ENCODE measurements around the gene PAQR8. TPM values are rescaled to one million over a fixed set of nuclear protein-coding genes. Genes with fewer than 3 reads are reported as not detected.

Gene PAQR8
- total and polyA plus RNA-seq, 2 of the 13 experiments (the other 11 are each of a cell fraction or from before 2014, with no cell fraction given) = 37.7 to 50.7 TPM

DNA sequence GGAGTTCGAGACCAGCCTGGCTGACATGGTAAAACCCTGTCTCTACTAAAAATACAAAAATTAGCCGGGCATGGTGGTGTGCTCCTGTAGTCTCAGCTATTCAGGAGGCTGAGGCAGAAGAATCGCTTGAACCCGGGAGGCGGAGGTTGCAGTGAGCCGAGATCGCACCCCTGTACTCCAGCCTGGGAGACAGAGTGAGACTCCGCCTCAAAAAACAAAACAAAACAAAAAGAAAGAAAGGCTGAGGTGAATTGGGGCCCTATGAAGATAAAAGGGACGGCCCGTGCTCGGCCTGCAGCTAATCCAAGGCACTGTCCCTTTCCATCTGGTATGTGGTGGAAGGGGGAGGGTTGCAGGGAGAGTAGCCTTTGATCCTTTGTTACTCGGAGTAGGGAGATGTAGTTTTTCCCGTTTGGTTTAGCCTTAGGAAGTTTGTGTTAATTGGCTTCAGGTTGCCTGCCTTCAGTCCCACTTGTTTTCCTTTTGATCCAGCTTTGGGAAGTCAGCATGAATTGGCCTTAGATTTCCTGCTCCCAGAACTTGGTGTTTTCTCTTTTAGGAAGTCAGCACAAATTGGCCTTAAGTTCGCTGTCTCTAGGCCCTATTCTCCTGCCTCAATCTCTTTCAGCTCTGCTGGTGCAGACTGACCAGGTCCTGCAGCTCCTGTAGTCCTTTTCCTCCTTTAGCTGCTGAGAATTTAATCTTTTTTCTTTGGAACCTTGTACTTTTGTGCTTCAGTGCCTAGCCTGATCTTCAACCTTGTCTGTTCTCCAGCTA lies 36.1 kb upstream of the PAQR8 start (continued):
- TF ChIP-seq, protein P1, sequence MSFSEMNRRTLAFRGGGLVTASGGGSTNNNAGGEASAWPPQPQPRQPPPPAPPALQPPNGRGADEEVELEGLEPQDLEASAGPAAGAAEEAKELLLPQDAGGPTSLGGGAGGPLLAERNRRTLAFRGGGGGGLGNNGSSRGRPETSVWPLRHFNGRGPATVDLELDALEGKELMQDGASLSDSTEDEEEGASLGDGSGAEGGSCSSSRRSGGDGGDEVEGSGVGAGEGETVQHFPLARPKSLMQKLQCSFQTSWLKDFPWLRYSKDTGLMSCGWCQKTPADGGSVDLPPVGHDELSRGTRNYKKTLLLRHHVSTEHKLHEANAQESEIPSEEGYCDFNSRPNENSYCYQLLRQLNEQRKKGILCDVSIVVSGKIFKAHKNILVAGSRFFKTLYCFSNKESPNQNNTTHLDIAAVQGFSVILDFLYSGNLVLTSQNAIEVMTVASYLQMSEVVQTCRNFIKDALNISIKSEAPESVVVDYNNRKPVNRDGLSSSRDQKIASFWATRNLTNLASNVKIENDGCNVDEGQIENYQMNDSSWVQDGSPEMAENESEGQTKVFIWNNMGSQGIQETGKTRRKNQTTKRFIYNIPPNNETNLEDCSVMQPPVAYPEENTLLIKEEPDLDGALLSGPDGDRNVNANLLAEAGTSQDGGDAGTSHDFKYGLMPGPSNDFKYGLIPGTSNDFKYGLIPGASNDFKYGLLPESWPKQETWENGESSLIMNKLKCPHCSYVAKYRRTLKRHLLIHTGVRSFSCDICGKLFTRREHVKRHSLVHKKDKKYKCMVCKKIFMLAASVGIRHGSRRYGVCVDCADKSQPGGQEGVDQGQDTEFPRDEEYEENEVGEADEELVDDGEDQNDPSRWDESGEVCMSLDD (CRISPR knock-in tag; IDR thresholded peaks at IDR 0.05; ENCODE audit: borderline replicate concordance) = peak; percentile 70; the same call in 1 of the 2 replicates
- TF ChIP-seq CBFB (CRISPR knock-in tag; IDR thresholded peaks at IDR 0.05) = peak; percentile 32; the same call in 1 of the 2 replicates
- TF ChIP-seq ZNF10 (CRISPR knock-in tag; IDR thresholded peaks at IDR 0.05; ENCODE audit: borderline replicate concordance, low read depth) = no peak
- peak; percentile 79; the same call in 1 of the 2 replicates for TF ChIP-seq RXRA (CRISPR knock-in tag; IDR thresholded peaks at IDR 0.05)
- TF ChIP-seq RFX5 (IDR thresholded peaks at IDR 0.05; ENCODE audit: low read depth, low read length) = no peak
- 0 out of 2 replicates have a peak, but pooled peaks have one; percentile 44 for TF ChIP-seq ZSCAN12 (CRISPR knock-in tag; IDR thresholded peaks at IDR 0.05)
- TF ChIP-seq NCOR1 (IDR thresholded peaks at IDR 0.05; ENCODE audit: borderline replicate concordance, low read length) = peak; percentile 64; the same call in 1 of the 2 replicates
- TF ChIP-seq, protein P2, sequence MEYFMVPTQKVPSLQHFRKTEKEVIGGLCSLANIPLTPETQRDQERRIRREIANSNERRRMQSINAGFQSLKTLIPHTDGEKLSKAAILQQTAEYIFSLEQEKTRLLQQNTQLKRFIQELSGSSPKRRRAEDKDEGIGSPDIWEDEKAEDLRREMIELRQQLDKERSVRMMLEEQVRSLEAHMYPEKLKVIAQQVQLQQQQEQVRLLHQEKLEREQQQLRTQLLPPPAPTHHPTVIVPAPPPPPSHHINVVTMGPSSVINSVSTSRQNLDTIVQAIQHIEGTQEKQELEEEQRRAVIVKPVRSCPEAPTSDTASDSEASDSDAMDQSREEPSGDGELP (IDR thresholded peaks at IDR 0.05; ENCODE audit: borderline replicate concordance, low read depth) = peak; percentile 68; the same call in 1 of the 2 replicates
- no peak for TF ChIP-seq SIN3A (IDR thresholded peaks at IDR 0.05; ENCODE audit: borderline replicate concordance, low read depth, low read length)
- no peak for TF ChIP-seq KLF15 (CRISPR knock-in tag; IDR thresholded peaks at IDR 0.05; ENCODE audit: borderline replicate concordance)
- TF ChIP-seq RXRB (CRISPR knock-in tag; IDR thresholded peaks at IDR 0.05; ENCODE audit: borderline replicate concordance) = peak; percentile 71
- TF ChIP-seq ZKSCAN5 (CRISPR knock-in tag; IDR thresholded peaks at IDR 0.05) = peak; percentile 51; the same call in 1 of the 2 replicates
- TF ChIP-seq, protein P3, sequence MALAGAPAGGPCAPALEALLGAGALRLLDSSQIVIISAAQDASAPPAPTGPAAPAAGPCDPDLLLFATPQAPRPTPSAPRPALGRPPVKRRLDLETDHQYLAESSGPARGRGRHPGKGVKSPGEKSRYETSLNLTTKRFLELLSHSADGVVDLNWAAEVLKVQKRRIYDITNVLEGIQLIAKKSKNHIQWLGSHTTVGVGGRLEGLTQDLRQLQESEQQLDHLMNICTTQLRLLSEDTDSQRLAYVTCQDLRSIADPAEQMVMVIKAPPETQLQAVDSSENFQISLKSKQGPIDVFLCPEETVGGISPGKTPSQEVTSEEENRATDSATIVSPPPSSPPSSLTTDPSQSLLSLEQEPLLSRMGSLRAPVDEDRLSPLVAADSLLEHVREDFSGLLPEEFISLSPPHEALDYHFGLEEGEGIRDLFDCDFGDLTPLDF (CRISPR knock-in tag; IDR thresholded peaks at IDR 0.05) = peak; percentile 73; the same call in 1 of the 2 replicates
- peak; percentile 83 for TF ChIP-seq SNAPC2 (CRISPR knock-in tag; IDR thresholded peaks at IDR 0.05)
- TF ChIP-seq, protein P4, sequence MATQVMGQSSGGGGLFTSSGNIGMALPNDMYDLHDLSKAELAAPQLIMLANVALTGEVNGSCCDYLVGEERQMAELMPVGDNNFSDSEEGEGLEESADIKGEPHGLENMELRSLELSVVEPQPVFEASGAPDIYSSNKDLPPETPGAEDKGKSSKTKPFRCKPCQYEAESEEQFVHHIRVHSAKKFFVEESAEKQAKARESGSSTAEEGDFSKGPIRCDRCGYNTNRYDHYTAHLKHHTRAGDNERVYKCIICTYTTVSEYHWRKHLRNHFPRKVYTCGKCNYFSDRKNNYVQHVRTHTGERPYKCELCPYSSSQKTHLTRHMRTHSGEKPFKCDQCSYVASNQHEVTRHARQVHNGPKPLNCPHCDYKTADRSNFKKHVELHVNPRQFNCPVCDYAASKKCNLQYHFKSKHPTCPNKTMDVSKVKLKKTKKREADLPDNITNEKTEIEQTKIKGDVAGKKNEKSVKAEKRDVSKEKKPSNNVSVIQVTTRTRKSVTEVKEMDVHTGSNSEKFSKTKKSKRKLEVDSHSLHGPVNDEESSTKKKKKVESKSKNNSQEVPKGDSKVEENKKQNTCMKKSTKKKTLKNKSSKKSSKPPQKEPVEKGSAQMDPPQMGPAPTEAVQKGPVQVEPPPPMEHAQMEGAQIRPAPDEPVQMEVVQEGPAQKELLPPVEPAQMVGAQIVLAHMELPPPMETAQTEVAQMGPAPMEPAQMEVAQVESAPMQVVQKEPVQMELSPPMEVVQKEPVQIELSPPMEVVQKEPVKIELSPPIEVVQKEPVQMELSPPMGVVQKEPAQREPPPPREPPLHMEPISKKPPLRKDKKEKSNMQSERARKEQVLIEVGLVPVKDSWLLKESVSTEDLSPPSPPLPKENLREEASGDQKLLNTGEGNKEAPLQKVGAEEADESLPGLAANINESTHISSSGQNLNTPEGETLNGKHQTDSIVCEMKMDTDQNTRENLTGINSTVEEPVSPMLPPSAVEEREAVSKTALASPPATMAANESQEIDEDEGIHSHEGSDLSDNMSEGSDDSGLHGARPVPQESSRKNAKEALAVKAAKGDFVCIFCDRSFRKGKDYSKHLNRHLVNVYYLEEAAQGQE (IDR thresholded peaks at IDR 0.05; ENCODE audit: borderline replicate concordance in 1 of 2, low read depth in 1 of 2, low read length in 2 of 2) = 0 out of 4 replicates have a peak, but pooled peaks of 1 of the 2 experiments have one; percentile 46
- TF ChIP-seq ZNF589 (CRISPR knock-in tag; conservative IDR thresholded peaks at IDR 0.05) = no peak
- TF ChIP-seq SRSF9 (IDR thresholded peaks at IDR 0.05; ENCODE audit: borderline replicate concordance, insufficient read depth, low read depth, low read length, poor library complexity, severe bottlenecking) = no peak
- no peak for TF ChIP-seq ZNF34 (CRISPR knock-in tag; IDR thresholded peaks at IDR 0.05; ENCODE audit: borderline replicate concordance)
- TF ChIP-seq RBAK (CRISPR knock-in tag; IDR thresholded peaks at IDR 0.05) = no peak
